GM12878 (cell line): Measurements from ENCODE around the gene IL1R2. TPM values are rescaled to one million over a fixed set of nuclear protein-coding genes. Genes with fewer than 3 reads are reported as not detected.

Experiments
- ATAC-seq: fragments of 200-7000 bp; cut with Tn5 transposase; 3 replicates; pipeline ENCODE4 v1.9.1; 2020; ENCODE audit warnings: mild to moderate bottlenecking, moderate library complexity
- BruUV-seq: library from RNA; stranded (reverse); fragments of 400-500 nt; replicated peaks from 2 replicates; lab custom pipeline; 2021; lab: Mats Ljungman, UMichigan
- CTCF ChIA-PET: fragments of 300-600 bp; sonication (Branson Sonifier 250); formaldehyde crosslinking; extraction: SDS; loops from one replicate; lab custom pipeline; 2021; ENCODE audit warnings: inconsistent platforms; lab: Yijun Ruan, JAX
- POLR2A ChIA-PET: fragments of 350-600 bp; formaldehyde crosslinking; extraction: SDS; loops from one replicate; lab custom pipeline; 2021; ENCODE audit warnings: inconsistent platforms; lab: Charles Lee
- RAD21 ChIA-PET: fragments of 300-600 bp; sonication (Branson Sonifier 250); formaldehyde crosslinking; loops from one replicate; lab custom pipeline; 2023; ENCODE audit warnings: antibody characterized with exemption; ENCODE audit not compliant: unreplicated experiment; lab: Charles Lee
- SMC1A ChIA-PET: fragments of 300-600 bp; sonication (Branson Sonifier 250); formaldehyde crosslinking; loops from one replicate; lab custom pipeline; 2023; ENCODE audit not compliant: unreplicated experiment, uncharacterized antibody; lab: Charles Lee
- DNase-seq: peaks from one replicate; pipeline ENCODE4 v3.0.0-alpha.2; 2011; ENCODE audit warnings: low read depth, low spot score
- FAIRE-seq: peaks from 3 replicates; lab custom pipeline; 2011; peaks lifted over from hg19 to GRCh38; lab: Jason Lieb, UNC
- H2AFZ ChIP-seq: 2 replicates; pipeline ENCODE4 v1.6.0; 2011; ENCODE audit warnings: low read depth, low read length, control low read depth; ENCODE audit not compliant: control insufficient read depth
- H3K27ac ChIP-seq: 2 replicates; pipeline ENCODE4 v1.5.1; 2011; ENCODE audit warnings: control low read depth; ENCODE audit not compliant: control insufficient read depth, insufficient read depth
- H3K27me3 ChIP-seq, 2 experiments: replicated peaks in 1 of 2; 2 replicates each; pipeline versions ENCODE4 v1.6.0 to v1.6.1; 2011; ENCODE audit warnings: low read length in 1 of 2; ENCODE audit not compliant: control insufficient read depth in 2 of 2, insufficient read depth in 2 of 2
- H3K36me3 ChIP-seq, 2 experiments: 2 replicates each; pipeline ENCODE4 v1.5.1; 2011; ENCODE audit warnings: low read length in 1 of 2; ENCODE audit not compliant: control insufficient read depth in 2 of 2, insufficient read depth in 2 of 2
- H3K4me1 ChIP-seq: 2 replicates; pipeline ENCODE4 v1.6.1; 2011; ENCODE audit warnings: mild to moderate bottlenecking, low read length, moderate library complexity, mixed read lengths; ENCODE audit not compliant: control insufficient read depth, insufficient read depth
- H3K4me2 ChIP-seq: 2 replicates; pipeline ENCODE4 v1.6.0; 2011; ENCODE audit warnings: control low read depth; ENCODE audit not compliant: control insufficient read depth, insufficient read depth
- H3K4me3 ChIP-seq: fragments of 200-600 bp; sonication (generic); 2 replicates; pipeline ENCODE4 v1.5.1; 2016
- H3K79me2 ChIP-seq: 2 replicates; pipeline ENCODE4 v1.6.0; 2011; ENCODE audit warnings: low read length; ENCODE audit not compliant: control insufficient read depth, insufficient read depth
- H3K9ac ChIP-seq: 2 replicates; pipeline ENCODE4 v1.8.0; 2011; ENCODE audit warnings: low read length, control low read depth, mixed read lengths; ENCODE audit not compliant: control insufficient read depth, insufficient read depth
- H3K9me3 ChIP-seq: replicated peaks from 3 replicates; pipeline ENCODE4 v1.5.1; 2011; ENCODE audit warnings: mild to moderate bottlenecking, low read length; ENCODE audit not compliant: control insufficient read depth, insufficient read depth
- H4K20me1 ChIP-seq: 2 replicates; pipeline ENCODE4 v1.6.0; 2011; ENCODE audit not compliant: control insufficient read depth, insufficient read depth
- CBFB ChIP-seq: IDR thresholded peaks from 2 replicates; pipeline ENCODE4 v1.6.1; 2016; ENCODE audit warnings: antibody characterized with exemption, low read depth
- MLLT1 ChIP-seq: fragments of 450-650 bp; IDR thresholded peaks from 2 replicates; pipeline ENCODE4 v1.6.1; 2016; ENCODE audit warnings: mild to moderate bottlenecking
- MTA2 ChIP-seq: fragments of 450-650 bp; IDR thresholded peaks from 2 replicates; pipeline ENCODE4 v1.6.1; 2016; ENCODE audit warnings: low read depth, mild to moderate bottlenecking, moderate library complexity
- NFYB ChIP-seq: IDR thresholded peaks from 2 replicates; pipeline ENCODE4 v1.6.1; 2011; ENCODE audit warnings: low read depth, mild to moderate bottlenecking, low read length, improper control_type of control experiment, moderate library complexity; ENCODE audit not compliant: insufficient read depth
- WGBS: methylation state at CpG from one replicate; pipeline ENCODE4 v1.1.6; 2016; ENCODE audit warnings: low lambda C conversion rate; ENCODE audit not compliant: insufficient replicate concordance, insufficient coverage; ENCODE audit errors: missing lambda C conversion rate; 5-methylcytosine and 5-hydroxymethylcytosine counted together
- in situ Hi-C: fragments of 300-500 bp; cut with MboI; formaldehyde crosslinking; loops from 9 replicates; pipeline ENCODE4 v1.14.3; 2018; ENCODE audit warnings: mixed read lengths
- intact Hi-C: fragments of 100-400 bp; cut with micrococcal nuclease; formaldehyde crosslinking; loops from one replicate; pipeline ENCODE4 v1.14.2; 2022; ENCODE audit not compliant: unreplicated experiment
- polyA plus RNA-seq, 11 experiments: library from polyadenylated mRNA; depleted of rRNA in 4 of 11; unstranded in 6 of 11; stranded (reverse) in 5 of 11; fragments of >200 nt; fragmentation: Nextera tagmentation in 4 of 11; fragmentation: Illumina TruSeq in 1 of 11; extraction: Ambion mirVana in 4 of 11; extraction: Trizol in 1 of 11; gene quantifications; 1 replicate in 1 of 11; 2 replicates in 10 of 11; pipeline versions ENCODE4 v1.2.1 to v1.2.3, GENCODE V29; 2011 to 2016; ENCODE audit warnings: inconsistent platforms in 2 of 11, missing spikeins in 2 of 11, low read depth in 1 of 11
- total RNA-seq, 4 experiments: library from RNA; depleted of rRNA in 3 of 4; stranded (reverse); fragments of >200 nt in 3 of 4; fragmentation: Illumina TruSeq in 1 of 4; extraction: Trizol in 1 of 4; gene quantifications; 2 replicates each; pipeline versions ENCODE4 v1.2.1 to v1.2.3, GENCODE V29; 2013 to 2021

The IL1R2 gene
- total and polyA plus RNA-seq, 10 of the 15 experiments (the other 5 are each of a cell fraction or from before 2014, with no cell fraction given), result 0.44 to 6.4 (median 0.62) TPM

GRCh38 chr2:101975171-101975870 lies 16.4 kb upstream of the IL1R2 start:
- H3K36me3 ChIP-seq, result no peaks in the 10 kb centered on the region
- in situ Hi-C loops, result no loop called here
- no peak for ATAC-seq
- no peak for DNase-seq
- 63% methylated on average over 17 of the region's 17 CpGs for WGBS
- RAD21 ChIA-PET, result interaction anchor here (0.7 to 2.0 kb wide), 3 partner anchors 8 to 92 kb away, joined by 3 to 12 read pairs (median 3); no protein-coding TSS in a partner anchor
- no peak overlapping the region for H3K27ac ChIP-seq
- H4K20me1 ChIP-seq, result no peaks in the 10 kb centered on the region
- no peak for FAIRE-seq
- no peak for TF ChIP-seq MLLT1
- no peak for TF ChIP-seq CBFB
- TF ChIP-seq NFYB, result no peak
- no peak for TF ChIP-seq MTA2
- no peak overlapping the region for H2AFZ ChIP-seq
- BruUV-seq, result no TSS peak
- no peak overlapping the region for H3K4me3 ChIP-seq
- POLR2A ChIA-PET, result no interaction called here
- intact Hi-C loops, result loop anchor here (5.0 kb wide), 1 partner anchor 73 kb away; no protein-coding TSS in a partner anchor
- no peak overlapping the region for H3K4me2 ChIP-seq
- SMC1A ChIA-PET, result interaction anchor here (1.0 to 2.8 kb wide), 3 partner anchors 81 to 264 kb away, joined by 3 to 19 read pairs (median 4); no protein-coding TSS in a partner anchor
- H3K9ac ChIP-seq, result no peak overlapping the region
- CTCF ChIA-PET, result no interaction called here
- H3K79me2 ChIP-seq, result no peaks in the 10 kb centered on the region
- H3K27me3 ChIP-seq, result no peaks in the 10 kb centered on the region
- H3K4me1 ChIP-seq, result no peaks in the 10 kb centered on the region
- peaks cover 2% of the 10 kb centered on the region; the same call in 2 of the 3 replicates for H3K9me3 ChIP-seq
